ENCODE results near the gene ARID5A.
"Not testable (repeated sequence)": the region's sequence is repeated elsewhere in the genome, so short reads cannot be mapped to it uniquely, and the experiment has no call there.

ARID5A gene

DNA sequence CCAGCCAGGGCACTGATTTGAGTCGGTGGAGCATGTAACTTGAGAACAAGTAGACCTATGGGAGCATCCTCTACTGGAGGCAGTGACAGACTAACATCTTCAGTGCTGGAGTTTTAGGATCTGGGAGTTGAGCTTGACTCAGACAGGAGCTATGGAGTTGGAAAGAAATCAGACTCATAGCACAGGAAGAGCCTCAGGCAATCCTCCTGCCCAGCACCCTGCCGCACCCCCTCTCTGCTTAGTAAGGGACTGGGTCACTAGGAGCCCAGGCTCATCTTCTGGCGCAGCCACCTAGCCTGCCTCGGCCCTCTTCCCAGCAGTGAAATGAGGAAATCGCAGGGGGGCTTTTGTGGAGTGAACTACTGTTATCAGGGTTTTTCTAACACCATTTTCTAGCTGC is 3.6 kb downstream of the ARID5A start:
- no peak for DNase-seq (ENCODE audit: low read depth)

- DNase-seq (ENCODE audit: low read depth), result no peak
Observed at GRCh38 chr2:96541398-96542152, 5.0 kb downstream of the ARID5A start.

DNA sequence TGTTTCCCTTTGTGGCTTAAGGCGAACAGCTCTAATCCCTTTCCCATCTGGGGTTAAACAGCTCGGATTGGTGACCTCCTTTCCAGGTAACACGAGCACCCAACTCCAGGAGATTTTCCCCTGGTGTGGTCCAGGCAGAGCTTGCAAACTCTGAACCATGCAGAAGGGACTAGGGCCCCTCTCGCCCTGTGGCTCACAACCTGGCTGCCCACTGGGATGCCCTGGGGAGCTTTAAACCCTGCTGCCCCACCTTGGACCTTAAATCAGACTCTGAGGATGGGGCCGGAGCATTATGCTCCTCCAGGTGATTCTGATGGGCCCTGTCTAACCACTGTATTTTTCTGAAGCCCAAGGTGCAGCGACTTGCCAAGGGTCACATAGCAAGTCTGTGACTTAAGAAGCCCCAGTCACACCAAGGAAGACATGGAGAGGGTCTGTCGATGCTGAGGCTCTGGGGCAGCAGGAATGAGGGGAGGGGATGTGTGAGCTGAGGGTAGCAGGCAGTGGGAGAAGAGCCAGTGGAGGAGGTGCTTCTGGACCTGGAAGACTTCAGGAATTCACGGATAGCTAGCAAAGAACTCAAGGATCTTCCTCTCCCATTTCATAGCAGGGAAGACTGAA is 5.9 kb downstream of the ARID5A start:
- no peak for DNase-seq (ENCODE audit: low read depth)

DNA sequence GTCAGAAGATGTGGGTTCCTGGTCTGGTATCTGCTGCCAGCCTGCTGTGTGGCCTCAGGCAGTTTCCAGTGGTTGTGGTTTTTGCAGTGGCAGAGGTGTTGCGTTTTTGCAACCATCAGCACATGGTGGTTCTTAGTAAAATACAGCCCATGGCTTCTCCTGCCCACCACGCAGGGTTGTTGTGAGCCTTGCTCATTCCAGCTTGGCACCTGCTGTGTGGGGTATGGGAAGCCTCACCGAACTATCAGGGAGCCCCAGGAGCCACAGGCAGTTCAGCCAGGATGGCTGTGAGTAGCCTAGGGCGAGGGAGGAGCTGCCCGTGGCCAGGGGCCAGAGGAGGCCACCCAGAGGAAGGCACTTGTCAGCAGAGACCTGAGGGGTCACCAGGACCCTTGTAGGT is 9.8 kb downstream of the ARID5A start:
- no peak for DNase-seq (ENCODE audit: low read depth)

DNA sequence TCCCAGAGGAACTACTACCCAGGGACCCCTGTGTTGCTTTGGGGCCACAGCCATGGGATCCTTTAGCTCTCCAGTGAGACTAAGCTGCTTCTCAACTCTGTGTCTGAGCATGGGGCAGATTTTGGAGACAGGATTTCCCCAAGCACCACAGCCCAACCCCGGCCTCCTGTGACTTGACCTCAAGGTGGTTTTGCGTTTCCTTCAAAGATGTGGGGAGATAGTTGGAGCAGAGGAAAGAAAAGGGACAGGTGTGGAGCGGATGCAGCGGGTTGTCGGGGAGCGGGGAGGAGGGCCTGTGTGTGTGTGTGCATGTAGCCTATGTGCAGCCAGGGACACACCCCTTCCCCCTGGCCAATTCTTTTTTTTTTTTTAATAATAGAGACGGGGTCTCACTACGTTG is 10.2 kb downstream of the ARID5A start:
- no peak for DNase-seq (ENCODE audit: low read depth)

GRCh38 chr2:96547203-96547641 is 10.7 kb downstream of the ARID5A start:
- DNase-seq (ENCODE audit: low read depth), result no peak

- no peak for DNase-seq (ENCODE audit: low read depth)
Observed at GRCh38 chr2:96547731-96548171, 11.2 kb downstream of the ARID5A start.

DNA sequence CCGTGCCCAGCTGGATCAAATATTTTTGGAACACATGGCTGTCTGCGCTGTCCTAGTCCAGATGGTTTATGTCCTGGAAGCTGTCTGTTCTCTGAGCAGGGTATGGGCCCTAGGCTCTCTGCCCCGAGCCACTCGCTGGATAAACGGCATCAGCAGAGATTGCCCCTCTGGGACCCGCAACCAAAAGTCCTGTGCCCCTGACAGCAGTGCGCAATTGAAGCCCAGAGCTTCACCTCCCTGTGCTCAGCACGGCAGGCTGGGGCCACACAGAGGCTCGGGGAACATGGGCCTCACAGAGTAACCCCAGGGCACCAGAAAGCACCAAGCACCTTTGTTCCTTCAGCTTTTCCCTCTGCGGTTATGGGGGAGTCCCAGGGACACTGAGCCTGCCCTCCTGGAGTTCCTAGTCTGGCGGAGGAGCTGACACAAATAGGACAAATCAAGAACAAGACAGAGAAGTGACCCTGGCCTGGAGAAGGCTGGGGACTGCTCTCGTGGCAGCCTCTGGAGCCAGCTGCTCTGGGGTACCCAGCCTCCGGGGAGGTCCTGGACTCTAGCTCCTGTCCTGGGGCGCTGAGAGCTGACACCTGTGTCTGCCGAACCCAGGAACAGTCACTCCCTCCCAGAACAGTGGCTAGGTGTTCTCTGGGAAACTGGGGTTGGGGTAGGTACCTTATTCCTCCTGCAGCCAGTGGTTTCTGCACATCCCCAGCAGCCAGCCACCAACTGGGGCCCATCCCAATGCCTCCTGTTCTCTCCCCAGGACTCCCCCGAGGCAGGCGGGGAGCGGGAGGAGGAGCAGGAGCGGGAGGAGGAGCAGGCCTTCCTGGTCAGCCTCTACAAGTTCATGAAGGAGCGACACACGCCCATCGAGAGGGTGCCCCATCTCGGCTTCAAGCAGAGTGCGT is 12.3 kb downstream of the ARID5A start:
- no peak for DNase-seq (ENCODE audit: low read depth)

- no peak for DNase-seq (ENCODE audit: low read depth)
Observed at GRCh38 chr2:96549466-96549785, 12.9 kb downstream of the ARID5A start.

DNA sequence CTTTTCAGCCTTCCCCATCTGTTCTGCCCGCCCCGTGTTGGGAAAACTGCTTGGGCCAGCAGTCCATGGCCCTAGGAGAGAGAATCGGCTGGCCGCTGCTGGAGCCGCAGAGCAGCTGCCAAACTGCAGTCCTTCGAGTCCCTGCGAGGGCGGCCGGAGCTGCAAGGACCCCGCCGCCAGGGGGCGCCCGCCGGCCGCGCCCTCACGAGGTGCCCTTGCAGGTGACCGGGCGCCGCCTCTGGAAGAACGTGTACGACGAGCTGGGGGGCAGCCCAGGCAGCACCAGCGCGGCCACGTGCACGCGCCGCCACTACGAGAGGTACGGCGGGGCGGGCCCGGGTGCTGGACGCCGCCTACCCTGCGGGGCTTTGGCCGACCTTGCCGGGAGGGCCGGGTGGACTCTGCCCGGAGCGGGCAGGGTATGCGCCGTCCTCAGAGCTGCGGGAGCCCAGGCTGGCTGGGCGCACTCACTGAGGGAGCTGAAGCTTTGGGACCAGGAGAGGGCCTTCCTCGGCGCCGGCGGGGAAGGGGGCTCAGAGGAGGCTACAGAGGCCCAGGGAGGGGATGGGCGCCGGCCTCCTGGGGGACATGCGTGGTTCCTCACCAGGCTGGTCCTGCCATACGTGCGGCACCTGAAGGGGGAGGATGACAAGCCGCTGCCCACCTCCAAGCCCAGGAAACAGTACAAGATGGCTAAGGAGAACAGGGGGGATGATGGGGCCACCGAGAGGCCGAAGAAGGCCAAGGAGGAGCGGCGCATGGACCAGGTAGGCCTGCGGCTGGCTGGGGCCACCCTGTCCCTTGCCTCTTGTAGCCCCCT is 13.6 kb downstream of the ARID5A start:
- DNase-seq (ENCODE audit: low read depth), result no peak

DNA sequence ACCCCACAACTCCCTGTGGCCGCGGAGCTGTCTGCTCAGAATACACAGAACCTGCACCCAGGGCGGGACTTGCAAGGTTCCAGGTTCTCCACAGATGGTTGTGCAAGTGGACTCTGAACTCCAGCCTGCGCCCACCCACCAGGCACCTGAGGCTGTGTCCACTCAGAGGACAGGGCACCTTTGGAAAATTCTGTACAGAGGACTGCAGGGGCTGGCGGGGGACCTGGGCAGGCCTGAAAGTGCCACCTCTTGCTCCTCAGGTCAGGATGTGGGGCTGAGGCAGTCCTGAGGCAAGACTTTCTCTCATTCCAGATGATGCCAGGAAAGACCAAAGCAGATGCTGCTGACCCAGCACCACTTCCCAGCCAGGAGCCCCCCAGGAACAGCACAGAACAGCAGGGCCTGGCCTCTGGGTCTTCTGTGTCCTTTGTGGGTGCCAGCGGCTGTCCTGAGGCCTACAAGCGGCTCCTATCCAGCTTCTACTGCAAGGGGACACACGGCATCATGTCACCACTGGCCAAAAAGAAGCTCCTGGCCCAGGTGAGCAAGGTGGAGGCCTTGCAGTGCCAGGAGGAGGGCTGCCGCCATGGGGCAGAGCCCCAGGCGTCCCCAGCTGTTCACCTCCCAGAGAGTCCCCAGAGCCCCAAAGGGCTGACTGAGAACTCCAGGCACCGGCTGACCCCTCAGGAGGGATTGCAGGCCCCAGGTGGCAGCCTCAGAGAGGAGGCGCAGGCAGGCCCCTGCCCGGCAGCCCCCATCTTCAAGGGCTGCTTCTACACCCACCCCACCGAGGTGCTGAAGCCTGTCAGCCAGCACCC is 14.4 kb downstream of the ARID5A start:
- DNase-seq (ENCODE audit: low read depth), result no peak

GRCh38 chr2:96551605-96552314 is 15.2 kb downstream of the ARID5A start:
- no peak for DNase-seq (ENCODE audit: low read depth)

DNA sequence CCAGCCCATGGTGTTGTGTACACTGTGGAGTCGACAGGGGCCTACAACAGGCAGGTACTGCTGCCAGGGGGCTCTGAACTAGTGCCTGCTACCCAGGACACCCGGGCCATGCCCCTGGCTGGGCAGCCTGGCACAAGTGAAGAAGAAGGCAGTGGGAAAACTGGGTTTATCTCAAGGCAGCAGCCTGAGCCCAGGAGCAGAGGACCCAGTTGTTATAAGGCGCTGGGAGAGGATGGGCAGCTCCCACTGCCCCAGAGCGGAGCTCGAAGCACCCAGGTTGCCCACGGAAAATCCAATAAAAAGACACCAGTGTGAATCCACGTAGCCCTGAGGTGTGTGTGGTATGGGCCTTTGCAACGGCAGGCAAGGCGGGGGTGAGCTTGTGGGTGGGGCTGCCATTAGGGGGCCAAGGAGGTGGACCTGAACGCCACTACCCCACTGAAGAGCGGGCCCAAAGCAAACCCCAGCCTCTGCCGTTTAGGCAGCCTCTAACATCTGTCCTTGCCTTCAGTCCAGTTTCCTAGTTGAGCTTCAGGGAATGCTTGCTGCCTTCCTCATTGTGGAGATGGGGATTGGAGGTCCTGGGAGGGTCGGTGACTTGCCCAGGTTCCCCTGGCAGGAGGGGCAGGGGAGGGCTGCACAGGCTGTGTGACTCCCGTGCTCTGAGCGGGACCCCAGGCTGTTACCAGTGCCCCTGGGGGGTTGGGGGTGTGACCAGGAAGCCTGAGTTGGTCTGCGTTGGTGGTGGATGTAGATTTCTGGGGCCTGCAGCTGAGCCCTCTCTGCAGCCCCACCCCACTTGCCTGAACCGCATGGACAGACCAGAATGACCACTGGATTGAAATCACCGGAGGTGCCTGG is 16.0 kb downstream of the ARID5A start:
- DNase-seq (ENCODE audit: low read depth), result no peak

- no peak for DNase-seq (ENCODE audit: low read depth)
Observed at GRCh38 chr2:96553176-96553956, 16.8 kb downstream of the ARID5A start.

GRCh38 chr2:96553957-96554292 is 17.4 kb downstream of the ARID5A start:
- DNase-seq (ENCODE audit: low read depth), result not testable (repeated sequence)

DNA sequence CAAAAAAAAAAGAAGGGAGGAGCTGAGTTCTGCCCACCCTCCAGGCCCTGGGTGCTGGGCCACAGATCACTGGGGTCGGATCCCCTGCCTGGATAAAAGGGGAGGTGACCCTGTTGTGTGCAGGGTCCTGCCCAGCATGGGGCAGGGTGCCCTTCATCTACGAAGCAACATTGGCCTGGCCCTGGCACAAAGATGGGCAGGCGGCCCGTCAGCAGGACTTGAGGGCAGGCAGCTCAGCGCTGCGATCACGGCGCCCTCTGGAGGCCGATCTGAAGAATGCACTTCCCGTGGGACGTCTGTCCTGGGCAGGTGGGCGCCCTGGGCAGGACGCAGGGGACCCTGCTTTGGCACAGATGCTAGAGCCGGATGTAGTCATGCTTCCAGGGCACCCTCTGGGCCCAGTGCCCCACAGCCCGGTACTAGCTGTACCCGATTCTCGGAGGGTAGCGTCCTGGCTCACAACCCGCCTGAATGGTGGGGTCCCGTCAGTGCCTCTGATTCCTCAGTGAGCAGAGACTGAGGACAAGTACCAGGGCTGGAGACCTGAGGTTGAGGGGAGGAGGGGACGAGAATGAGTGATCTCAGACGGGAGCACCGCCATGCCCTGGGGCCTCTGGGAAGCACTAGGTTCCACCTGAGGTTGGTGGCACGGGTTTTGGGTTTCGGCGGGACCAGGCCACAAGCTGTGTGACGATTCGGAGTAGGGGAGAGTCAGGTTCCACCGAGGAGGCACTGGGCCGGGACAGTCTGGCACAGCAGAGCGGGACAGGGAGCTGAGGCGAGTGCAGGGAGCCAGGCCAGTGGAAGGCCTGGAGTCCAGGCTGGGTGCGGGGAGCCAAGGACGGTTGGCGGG is 18.0 kb downstream of the ARID5A start:
- DNase-seq (ENCODE audit: low read depth), result no peak

DNA sequence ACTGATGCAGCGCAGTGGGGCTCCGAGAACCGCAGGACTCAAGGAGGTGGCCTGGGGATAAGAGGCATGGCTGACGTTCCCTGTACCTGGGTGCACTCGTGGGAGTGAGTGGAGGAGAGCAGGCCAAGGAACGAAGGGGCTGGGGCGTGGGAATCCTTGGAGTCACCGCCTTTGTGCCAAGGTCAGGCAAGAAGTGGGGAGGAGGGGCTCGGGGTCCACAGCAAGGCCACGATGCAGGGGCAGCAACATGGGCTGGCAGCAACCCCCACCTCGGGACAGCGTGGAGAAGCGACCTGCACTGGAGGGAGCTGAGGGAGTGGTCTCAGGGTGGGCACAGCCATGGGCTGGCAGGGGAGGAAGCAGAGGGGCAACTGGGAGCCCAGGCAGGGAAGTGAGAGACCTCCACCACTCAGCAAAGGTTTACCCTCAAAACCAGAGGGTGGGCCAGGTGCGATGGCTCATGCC is 18.6 kb downstream of the ARID5A start:
- DNase-seq (ENCODE audit: low read depth), result no peak

All from HS-27A (cell line).